ENCODE results near the gene HNRNPA3. TPM values are rescaled to one million over a fixed set of nuclear protein-coding genes. Genes with fewer than 3 reads are reported as not detected.

HNRNPA3 gene
- total RNA-seq, 1 experiment from 2014 or later, result 406 TPM

GRCh38 chr2:177243476-177243875 lies 30.9 kb downstream of the HNRNPA3 start (continued):
- TF ChIP-seq JAZF1 (CRISPR knock-in tag; IDR thresholded peaks at IDR 0.05), result no peak
- TF ChIP-seq NFYB (CRISPR knock-in tag; conservative IDR thresholded peaks at IDR 0.05; ENCODE audit: low read depth), result no peak
- TF ChIP-seq NFATC4 (CRISPR knock-in tag; IDR thresholded peaks at IDR 0.05), result no peak
- no peak for TF ChIP-seq ZNF232 (CRISPR knock-in tag; IDR thresholded peaks at IDR 0.05)
- TF ChIP-seq ZNF281 (CRISPR knock-in tag; IDR thresholded peaks at IDR 0.05), result no peak

GRCh38 chr2:177244244-177244771 lies 31.7 kb downstream of the HNRNPA3 start:
- H3K9me3 Mint-ChIP-seq, result no peaks in the 10 kb centered on the region
- H3K27ac Mint-ChIP-seq, result no peak overlapping the region
- ATAC-seq, result no peak
- CTCF ChIA-PET, result interaction anchor here (0.9 to 2.1 kb wide), 3 partner anchors 10 to 12 kb away, joined by 3 to 13 read pairs (median 4); no protein-coding TSS in a partner anchor
- no peaks in the 10 kb centered on the region for H3K27me3 Mint-ChIP-seq (ENCODE audit: low read depth)
- no peak overlapping the region for H3K4me3 Mint-ChIP-seq
- H3K36me3 Mint-ChIP-seq, result no peaks in the 10 kb centered on the region
- H3K4me1 Mint-ChIP-seq, result peaks cover 56% of the 10 kb centered on the region
- DNase-seq (ENCODE audit: low spot score), result no peak
- POLR2A ChIA-PET, result interaction anchor here (1.2 kb wide), 1 partner anchor 23 kb away, joined by 3 read pairs; no protein-coding TSS in a partner anchor
- no peak for TF ChIP-seq PRDM15 (CRISPR knock-in tag; IDR thresholded peaks at IDR 0.05)
- TF ChIP-seq FOXJ3 (CRISPR knock-in tag; IDR thresholded peaks at IDR 0.05; ENCODE audit: borderline replicate concordance), result no peak
- TF ChIP-seq RORB (CRISPR knock-in tag; IDR thresholded peaks at IDR 0.05), result no peak
- TF ChIP-seq ATF6 (CRISPR knock-in tag; IDR thresholded peaks at IDR 0.05), result no peak
- no peak for TF ChIP-seq AR (CRISPR knock-in tag; IDR thresholded peaks at IDR 0.05)
- no peak for TF ChIP-seq HMGA2 (CRISPR knock-in tag; IDR thresholded peaks at IDR 0.05)
- TF ChIP-seq ARID4B (CRISPR knock-in tag; IDR thresholded peaks at IDR 0.05; ENCODE audit: borderline replicate concordance), result no peak
- TF ChIP-seq E2F4 (CRISPR knock-in tag; IDR thresholded peaks at IDR 0.05; ENCODE audit: borderline replicate concordance, low read depth), result no peak
- TF ChIP-seq IRF1 (CRISPR knock-in tag; IDR thresholded peaks at IDR 0.05), result no peak
- no peak for TF ChIP-seq CTCF (IDR thresholded peaks at IDR 0.05)
- no peak for TF ChIP-seq ZNF671 (CRISPR knock-in tag; IDR thresholded peaks at IDR 0.05)

Measured in WTC11 (cell line).